Choroid plexus epithelial cell (primary cell): ENCODE results near the gene ZNF467.
A peak's percentile ranks its signal among the peaks of the same experiment; 100 is the strongest.

Experiments used
- DNase-seq: peaks from one replicate; pipeline ENCODE4 v3.0.0-alpha.2; 2010; ENCODE audit warnings: low read depth
- H3K4me3 ChIP-seq: 2 replicates; pipeline ENCODE4 v1.5.1; 2011; ENCODE audit warnings: low read depth, mild to moderate bottlenecking, control low read depth, low read length, moderate library complexity
- CTCF ChIP-seq: conservative IDR thresholded peaks from 2 replicates; pipeline ENCODE4 v1.5.1; 2011; ENCODE audit warnings: low read depth, mild to moderate bottlenecking, control low read depth, inconsistent platforms, low read length, moderate library complexity

Gene ZNF467

GRCh38 chr7:149801002-149801566 is 27.7 kb upstream of the ZNF467 start:
- H3K4me3 ChIP-seq = no peak overlapping the region
- DNase-seq = no peak
- no peak for TF ChIP-seq CTCF

- TF ChIP-seq CTCF = no peak
- H3K4me3 ChIP-seq = no peak overlapping the region
- no peak for DNase-seq
These were observed 26.8 kb upstream of the ZNF467 start for GRCh38 chr7:149800169-149800555.

GRCh38 chr7:149799397-149800168 is 26.2 kb upstream of the ZNF467 start:
- no peak overlapping the region for H3K4me3 ChIP-seq
- DNase-seq = peak; percentile 9
- TF ChIP-seq CTCF = peak; percentile 35

- no peak for TF ChIP-seq CTCF
- no peak for DNase-seq
- no peak overlapping the region for H3K4me3 ChIP-seq
These were observed 24.4 kb upstream of the ZNF467 start for GRCh38 chr7:149797771-149798170.

GRCh38 chr7:149796287-149796860 is 23.0 kb upstream of the ZNF467 start:
- TF ChIP-seq CTCF = no peak
- no peak for DNase-seq
- H3K4me3 ChIP-seq = no peak overlapping the region

- no peak overlapping the region for H3K4me3 ChIP-seq
- no peak for DNase-seq
- TF ChIP-seq CTCF = no peak
These were observed 21.7 kb upstream of the ZNF467 start for GRCh38 chr7:149795126-149795525.
